ENCODE results near the gene ZNF385D. TPM values are rescaled to one million over a fixed set of nuclear protein-coding genes. Genes with fewer than 3 reads are reported as not detected.
"Not testable (repeated sequence)": the region's sequence is repeated elsewhere in the genome, so short reads cannot be mapped to it uniquely, and the experiment has no call there.

Gene ZNF385D
- polyA plus RNA-seq, 1 of the 3 experiments (the other 2 are of a cell fraction), result 1.8 TPM

DNA sequence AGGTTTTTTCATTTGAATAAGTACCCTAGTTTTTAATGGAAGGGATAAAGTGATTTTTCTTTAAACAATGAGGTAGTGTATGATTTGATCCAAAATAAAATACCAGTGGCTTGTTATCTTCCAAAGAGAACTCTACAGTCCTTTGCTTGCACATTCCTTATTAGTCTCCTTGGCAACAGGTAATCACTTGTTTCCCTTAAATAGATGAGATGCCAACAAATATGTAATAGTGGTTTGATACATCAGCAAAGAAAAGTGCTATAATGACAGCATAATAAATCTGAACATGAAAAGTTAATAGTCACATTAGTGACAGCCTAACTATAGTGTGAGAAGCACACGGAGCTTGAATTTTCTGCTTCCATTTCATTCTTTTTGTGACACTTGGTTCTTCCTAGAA lies 360.2 kb downstream of the ZNF385D start:
- H4K20me1 ChIP-seq (ENCODE audit: insufficient read depth), result no peaks in the 10 kb centered on the region
- H3K9me3 ChIP-seq, result no peaks in the 10 kb centered on the region
- 58% methylated on average over 1 of the region's 1 CpG for WGBS (ENCODE audit: low lambda C conversion rate)
- no peaks in the 10 kb centered on the region for H3K4me1 ChIP-seq (ENCODE audit: control insufficient read depth in 1 of 2, insufficient read depth in 2 of 2, low read depth in 1 of 2, low read length in 1 of 2)
- CTCF ChIA-PET, result no interaction called here
- H3K4me3 ChIP-seq (ENCODE audit: low read depth in 2 of 2, low read length in 1 of 2), result no peak overlapping the region
- no peak overlapping the region; a peak in 1 of 4 replicates for H3K27ac ChIP-seq (ENCODE audit: low read depth in 2 of 2, low read length in 1 of 2)
- H3K27me3 ChIP-seq (ENCODE audit: insufficient read depth), result no peaks in the 10 kb centered on the region
- TF ChIP-seq RXRA (IDR thresholded peaks at IDR 0.05; ENCODE audit: borderline replicate concordance, low read depth), result no peak
- TF ChIP-seq, protein P1, sequence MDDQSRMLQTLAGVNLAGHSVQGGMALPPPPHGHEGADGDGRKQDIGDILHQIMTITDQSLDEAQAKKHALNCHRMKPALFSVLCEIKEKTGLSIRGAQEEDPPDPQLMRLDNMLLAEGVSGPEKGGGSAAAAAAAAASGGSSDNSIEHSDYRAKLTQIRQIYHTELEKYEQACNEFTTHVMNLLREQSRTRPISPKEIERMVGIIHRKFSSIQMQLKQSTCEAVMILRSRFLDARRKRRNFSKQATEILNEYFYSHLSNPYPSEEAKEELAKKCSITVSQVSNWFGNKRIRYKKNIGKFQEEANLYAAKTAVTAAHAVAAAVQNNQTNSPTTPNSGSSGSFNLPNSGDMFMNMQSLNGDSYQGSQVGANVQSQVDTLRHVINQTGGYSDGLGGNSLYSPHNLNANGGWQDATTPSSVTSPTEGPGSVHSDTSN (IDR thresholded peaks at IDR 0.05), result no peak
- no peak for TF ChIP-seq MXI1 (IDR thresholded peaks at IDR 0.05; ENCODE audit: low read depth, low read length)
- TF ChIP-seq YY1 (IDR thresholded peaks at IDR 0.05; ENCODE audit: low read depth), result no peak
- TF ChIP-seq EZH2phosphoT487 (IDR thresholded peaks at IDR 0.05; ENCODE audit: borderline replicate concordance, low read depth), result no peak
- no peak for TF ChIP-seq FOSL2 (IDR thresholded peaks at IDR 0.05; ENCODE audit: borderline replicate concordance, low read depth)
- no peak for TF ChIP-seq GABPA (IDR thresholded peaks at IDR 0.05; ENCODE audit: low read depth)
- TF ChIP-seq EP300 (IDR thresholded peaks at IDR 0.05; ENCODE audit: borderline replicate concordance in 1 of 2, low read depth in 1 of 2, low read length in 1 of 2), result no peak
- no peak for TF ChIP-seq MEF2A (IDR thresholded peaks at IDR 0.05; ENCODE audit: borderline replicate concordance, low read depth)
- no peak for TF ChIP-seq FOXM1 (IDR thresholded peaks at IDR 0.05; ENCODE audit: low read depth)
- no peak for TF ChIP-seq ELF1 (IDR thresholded peaks at IDR 0.05)
- no peak overlapping the region for H3K9ac ChIP-seq
- H2AFZ ChIP-seq (ENCODE audit: low read depth), result no peak overlapping the region
- no peak for DNase-seq
- no peaks in the 10 kb centered on the region for H3K36me3 ChIP-seq (replicated peaks in 1 of 2; ENCODE audit: control insufficient read depth in 1 of 2, insufficient read depth in 2 of 2, low read length in 1 of 2)
- POLR2A ChIA-PET, result no interaction called here
- no peaks in the 10 kb centered on the region for H3K79me2 ChIP-seq (ENCODE audit: insufficient read depth)
- no peak overlapping the region for H3K4me2 ChIP-seq
- H3F3A ChIP-seq (replicated peaks; ENCODE audit: insufficient read depth), result no peaks in the 10 kb centered on the region
- H3K9me2 ChIP-seq, result no peaks in the 10 kb centered on the region

DNA sequence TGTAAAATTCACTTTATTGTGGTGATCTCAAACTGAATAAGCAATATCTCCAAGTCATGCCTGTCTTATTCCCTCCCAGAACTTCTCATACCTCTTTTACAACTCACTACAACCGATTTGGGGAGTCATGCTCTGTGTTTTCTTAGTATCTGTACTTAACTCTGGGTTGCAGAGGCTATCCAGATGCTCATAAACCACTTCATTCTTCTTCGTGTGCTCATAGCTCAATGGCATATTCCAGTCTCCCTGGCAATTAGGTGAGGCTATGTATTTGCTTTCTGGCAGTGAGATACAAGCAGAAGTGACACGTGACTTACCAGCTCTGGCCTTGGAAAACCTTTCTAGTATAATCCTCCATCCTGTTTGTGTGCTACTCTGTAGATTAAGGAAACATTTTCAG lies 360.9 kb downstream of the ZNF385D start:
- no peak overlapping the region for H3K9ac ChIP-seq
- POLR2A ChIA-PET, result no interaction called here
- no peaks in the 10 kb centered on the region for H3K9me2 ChIP-seq
- no peak overlapping the region for H3K4me2 ChIP-seq
- no peaks in the 10 kb centered on the region for H3K9me3 ChIP-seq
- H3K27me3 ChIP-seq (ENCODE audit: insufficient read depth), result no peaks in the 10 kb centered on the region
- no peaks in the 10 kb centered on the region for H3K36me3 ChIP-seq (replicated peaks in 1 of 2; ENCODE audit: control insufficient read depth in 1 of 2, insufficient read depth in 2 of 2, low read length in 1 of 2)
- H3K79me2 ChIP-seq (ENCODE audit: insufficient read depth), result no peaks in the 10 kb centered on the region
- CTCF ChIA-PET, result no interaction called here
- no peak overlapping the region for H2AFZ ChIP-seq (ENCODE audit: low read depth)
- H3K4me1 ChIP-seq (ENCODE audit: control insufficient read depth in 1 of 2, insufficient read depth in 2 of 2, low read depth in 1 of 2, low read length in 1 of 2), result no peaks in the 10 kb centered on the region
- no peak overlapping the region for H3K4me3 ChIP-seq (ENCODE audit: low read depth in 2 of 2, low read length in 1 of 2)
- WGBS (ENCODE audit: low lambda C conversion rate), result 9% methylated on average over 3 of the region's 3 CpGs
- no peaks in the 10 kb centered on the region for H3F3A ChIP-seq (replicated peaks; ENCODE audit: insufficient read depth)
- no peak for DNase-seq
- no peak for TF ChIP-seq JUND (IDR thresholded peaks at IDR 0.05)
- peak; percentile 52 for TF ChIP-seq TCF12 (IDR thresholded peaks at IDR 0.05)
- TF ChIP-seq EZH2phosphoT487 (IDR thresholded peaks at IDR 0.05; ENCODE audit: borderline replicate concordance, low read depth), result no peak
- TF ChIP-seq CHD2 (IDR thresholded peaks at IDR 0.05; ENCODE audit: low read length, partially characterized antibody), result no peak
- TF ChIP-seq, protein P2, sequence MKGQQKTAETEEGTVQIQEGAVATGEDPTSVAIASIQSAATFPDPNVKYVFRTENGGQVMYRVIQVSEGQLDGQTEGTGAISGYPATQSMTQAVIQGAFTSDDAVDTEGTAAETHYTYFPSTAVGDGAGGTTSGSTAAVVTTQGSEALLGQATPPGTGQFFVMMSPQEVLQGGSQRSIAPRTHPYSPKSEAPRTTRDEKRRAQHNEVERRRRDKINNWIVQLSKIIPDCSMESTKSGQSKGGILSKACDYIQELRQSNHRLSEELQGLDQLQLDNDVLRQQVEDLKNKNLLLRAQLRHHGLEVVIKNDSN (IDR thresholded peaks at IDR 0.05; ENCODE audit: borderline replicate concordance, low read depth), result peak; percentile 33; the same call in 1 of the 2 replicates
- TF ChIP-seq, protein P3, sequence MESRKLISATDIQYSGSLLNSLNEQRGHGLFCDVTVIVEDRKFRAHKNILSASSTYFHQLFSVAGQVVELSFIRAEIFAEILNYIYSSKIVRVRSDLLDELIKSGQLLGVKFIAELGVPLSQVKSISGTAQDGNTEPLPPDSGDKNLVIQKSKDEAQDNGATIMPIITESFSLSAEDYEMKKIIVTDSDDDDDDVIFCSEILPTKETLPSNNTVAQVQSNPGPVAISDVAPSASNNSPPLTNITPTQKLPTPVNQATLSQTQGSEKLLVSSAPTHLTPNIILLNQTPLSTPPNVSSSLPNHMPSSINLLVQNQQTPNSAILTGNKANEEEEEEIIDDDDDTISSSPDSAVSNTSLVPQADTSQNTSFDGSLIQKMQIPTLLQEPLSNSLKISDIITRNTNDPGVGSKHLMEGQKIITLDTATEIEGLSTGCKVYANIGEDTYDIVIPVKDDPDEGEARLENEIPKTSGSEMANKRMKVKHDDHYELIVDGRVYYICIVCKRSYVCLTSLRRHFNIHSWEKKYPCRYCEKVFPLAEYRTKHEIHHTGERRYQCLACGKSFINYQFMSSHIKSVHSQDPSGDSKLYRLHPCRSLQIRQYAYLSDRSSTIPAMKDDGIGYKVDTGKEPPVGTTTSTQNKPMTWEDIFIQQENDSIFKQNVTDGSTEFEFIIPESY (IDR thresholded peaks at IDR 0.05; ENCODE audit: borderline replicate concordance, low read depth), result no peak
- TF ChIP-seq GATA2 (CRISPR knock-in tag; IDR thresholded peaks at IDR 0.05), result no peak
- TF ChIP-seq RFX5 (IDR thresholded peaks at IDR 0.05; ENCODE audit: low read length), result no peak
- TF ChIP-seq, protein P4, sequence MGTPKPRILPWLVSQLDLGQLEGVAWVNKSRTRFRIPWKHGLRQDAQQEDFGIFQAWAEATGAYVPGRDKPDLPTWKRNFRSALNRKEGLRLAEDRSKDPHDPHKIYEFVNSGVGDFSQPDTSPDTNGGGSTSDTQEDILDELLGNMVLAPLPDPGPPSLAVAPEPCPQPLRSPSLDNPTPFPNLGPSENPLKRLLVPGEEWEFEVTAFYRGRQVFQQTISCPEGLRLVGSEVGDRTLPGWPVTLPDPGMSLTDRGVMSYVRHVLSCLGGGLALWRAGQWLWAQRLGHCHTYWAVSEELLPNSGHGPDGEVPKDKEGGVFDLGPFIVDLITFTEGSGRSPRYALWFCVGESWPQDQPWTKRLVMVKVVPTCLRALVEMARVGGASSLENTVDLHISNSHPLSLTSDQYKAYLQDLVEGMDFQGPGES (IDR thresholded peaks at IDR 0.05; ENCODE audit: low read depth, low read length), result no peak
- TF ChIP-seq FOSL2 (IDR thresholded peaks at IDR 0.05; ENCODE audit: borderline replicate concordance, low read depth), result peak; percentile 19; the same call in 1 of the 2 replicates
- peak overlapping the region in 1 of 2 experiments; percentile 59; a peak in 2 of 4 replicates for H3K27ac ChIP-seq (ENCODE audit: low read depth in 2 of 2, low read length in 1 of 2)
- no peaks in the 10 kb centered on the region for H4K20me1 ChIP-seq (ENCODE audit: insufficient read depth)

DNA sequence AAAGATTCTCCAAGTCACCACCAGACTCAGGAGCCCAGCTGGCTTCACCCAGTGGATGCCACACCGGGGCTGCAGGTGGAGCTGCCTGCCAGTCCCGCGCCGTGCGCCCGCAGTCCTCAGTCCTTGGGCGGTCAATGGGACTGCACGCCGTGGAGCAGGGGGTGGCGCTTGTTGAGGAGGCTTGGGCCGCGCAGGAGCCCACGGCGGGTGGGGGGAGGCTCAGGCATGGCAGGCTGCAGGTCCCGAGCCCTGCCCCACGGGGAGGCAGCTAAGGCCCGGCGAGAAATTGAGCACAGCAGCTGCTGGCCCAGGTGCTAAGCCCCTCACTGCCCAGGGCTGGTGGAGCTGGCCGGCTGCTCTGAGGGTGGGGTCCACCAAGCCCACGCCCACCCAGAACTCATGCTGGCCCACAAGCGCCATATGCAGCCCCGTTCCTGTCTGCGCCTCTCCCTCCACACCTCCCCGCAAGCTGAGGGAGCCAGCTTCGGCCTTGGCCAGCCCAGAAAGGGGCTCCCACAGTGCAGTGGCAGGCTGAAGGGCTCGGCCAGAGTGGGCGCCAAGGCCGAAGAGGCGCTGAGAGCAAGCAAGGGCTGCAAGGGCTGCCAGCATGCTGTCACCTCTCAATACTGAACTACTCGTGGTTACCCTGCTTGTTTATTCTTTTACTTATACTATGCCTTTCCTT lies 363.7 kb downstream of the ZNF385D start:
- H3K4me1 ChIP-seq (ENCODE audit: control insufficient read depth in 1 of 2, insufficient read depth in 2 of 2, low read depth in 1 of 2, low read length in 1 of 2); H3K9ac ChIP-seq; H3K27ac ChIP-seq (ENCODE audit: low read depth in 2 of 2, low read length in 1 of 2); H3K27me3 ChIP-seq (ENCODE audit: insufficient read depth); H2AFZ ChIP-seq (ENCODE audit: low read depth); H3K4me3 ChIP-seq (ENCODE audit: low read depth in 2 of 2, low read length in 1 of 2); CTCF ChIA-PET; DNase-seq; H3K9me3 ChIP-seq; H4K20me1 ChIP-seq (ENCODE audit: insufficient read depth); H3F3A ChIP-seq (replicated peaks; ENCODE audit: insufficient read depth); H3K9me2 ChIP-seq; H3K36me3 ChIP-seq (replicated peaks in 1 of 2; ENCODE audit: control insufficient read depth in 1 of 2, insufficient read depth in 2 of 2, low read length in 1 of 2); H3K4me2 ChIP-seq; H3K79me2 ChIP-seq (ENCODE audit: insufficient read depth); POLR2A ChIA-PET: not testable (repeated sequence)
- WGBS (ENCODE audit: low lambda C conversion rate), result 68% methylated on average over 5 of the region's 30 CpGs

All from SK-N-SH (cell line).